Measurements from ENCODE around the gene CHSY1. TPM values are rescaled to one million over a fixed set of nuclear protein-coding genes. Genes with fewer than 3 reads are reported as not detected.

The CHSY1 gene
- total RNA-seq, 1 donor from 2014 or later, result 28.0 TPM

DNA sequence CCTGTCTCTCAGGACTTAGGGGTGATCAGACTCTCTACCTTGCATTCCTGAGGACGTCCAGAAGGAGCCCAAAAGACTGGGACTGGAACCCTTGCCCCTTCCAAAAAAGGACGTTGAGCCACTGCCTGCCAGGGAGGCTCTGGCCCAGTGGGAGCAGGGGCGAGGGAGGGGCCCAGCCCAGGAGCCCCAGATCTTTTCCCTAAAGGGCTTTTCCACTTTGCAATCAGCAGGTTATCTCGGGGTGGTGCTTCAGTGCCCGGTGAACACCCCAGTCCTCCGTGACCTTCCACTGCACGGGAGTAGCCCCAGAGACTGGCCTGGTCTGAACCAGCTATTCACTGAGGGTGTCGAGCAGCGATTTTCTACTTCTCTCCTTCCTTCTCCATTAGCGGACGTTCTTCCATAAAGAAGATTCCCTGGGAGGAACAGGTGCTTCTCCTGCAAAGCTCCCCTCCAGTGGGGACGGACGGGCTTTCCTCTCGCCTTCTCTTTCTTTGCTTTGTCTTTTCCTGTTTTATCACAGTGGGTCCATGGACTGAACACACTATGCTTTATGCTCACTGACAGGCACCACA is 113.7 kb downstream of the CHSY1 start:
- H3K27me3 ChIP-seq, result no peaks in the 10 kb centered on the region
- no peaks in the 10 kb centered on the region for H3K9me3 ChIP-seq
- DNase-seq (ENCODE audit: extremely low spot score in 2 of 2), result no peak
- no peak for TF ChIP-seq POLR2A (IDR thresholded peaks at IDR 0.05)
- TF ChIP-seq, protein P1, sequence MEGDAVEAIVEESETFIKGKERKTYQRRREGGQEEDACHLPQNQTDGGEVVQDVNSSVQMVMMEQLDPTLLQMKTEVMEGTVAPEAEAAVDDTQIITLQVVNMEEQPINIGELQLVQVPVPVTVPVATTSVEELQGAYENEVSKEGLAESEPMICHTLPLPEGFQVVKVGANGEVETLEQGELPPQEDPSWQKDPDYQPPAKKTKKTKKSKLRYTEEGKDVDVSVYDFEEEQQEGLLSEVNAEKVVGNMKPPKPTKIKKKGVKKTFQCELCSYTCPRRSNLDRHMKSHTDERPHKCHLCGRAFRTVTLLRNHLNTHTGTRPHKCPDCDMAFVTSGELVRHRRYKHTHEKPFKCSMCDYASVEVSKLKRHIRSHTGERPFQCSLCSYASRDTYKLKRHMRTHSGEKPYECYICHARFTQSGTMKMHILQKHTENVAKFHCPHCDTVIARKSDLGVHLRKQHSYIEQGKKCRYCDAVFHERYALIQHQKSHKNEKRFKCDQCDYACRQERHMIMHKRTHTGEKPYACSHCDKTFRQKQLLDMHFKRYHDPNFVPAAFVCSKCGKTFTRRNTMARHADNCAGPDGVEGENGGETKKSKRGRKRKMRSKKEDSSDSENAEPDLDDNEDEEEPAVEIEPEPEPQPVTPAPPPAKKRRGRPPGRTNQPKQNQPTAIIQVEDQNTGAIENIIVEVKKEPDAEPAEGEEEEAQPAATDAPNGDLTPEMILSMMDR (IDR thresholded peaks at IDR 0.05), result no peak
- TF ChIP-seq POLR2AphosphoS5 (IDR thresholded peaks at IDR 0.05; ENCODE audit: insufficient read depth in 1 of 2, low read depth in 1 of 2), result no peak
- no peak overlapping the region for H3K4me3 ChIP-seq
- intact Hi-C loops (cut with DNase I), result no loop called here
- no peak overlapping the region for H3K27ac ChIP-seq
- H3K4me1 ChIP-seq, result peaks cover 4% of the 10 kb centered on the region
- no peaks in the 10 kb centered on the region for H3K36me3 ChIP-seq

DNA sequence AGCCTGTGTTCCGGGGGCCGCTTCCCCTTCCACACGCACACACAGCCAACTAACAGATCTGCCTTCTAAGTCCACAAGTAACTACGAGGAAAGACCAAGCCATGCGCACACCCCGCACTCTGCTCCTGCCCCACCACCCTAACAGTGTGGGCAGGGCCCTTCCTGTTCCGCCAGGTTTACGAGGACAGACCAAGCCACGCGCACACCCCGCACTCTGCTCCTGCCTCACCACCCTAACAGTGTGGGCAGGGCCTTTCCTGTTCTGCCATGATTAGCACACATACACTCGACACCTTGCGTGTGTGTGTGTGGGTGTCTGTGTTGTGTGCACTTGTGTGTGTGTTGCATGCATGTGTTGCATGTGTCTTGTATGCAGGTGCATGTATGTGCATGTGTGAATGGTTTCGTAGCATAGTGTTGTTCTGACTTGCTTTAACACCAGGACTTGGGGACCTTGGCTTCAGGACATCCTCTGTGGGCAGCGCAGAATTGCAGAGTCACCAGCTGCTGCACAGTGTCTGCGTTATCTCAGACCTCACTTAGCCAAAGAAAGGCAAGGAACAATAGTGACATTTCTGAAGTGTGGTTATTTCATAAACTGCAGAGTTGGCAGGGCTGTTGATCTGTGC is 114.4 kb downstream of the CHSY1 start:
- intact Hi-C loops (cut with DNase I), result no loop called here
- Histone ChIP-seq H3K36me3 (no peaks in the 10 kb centered on the region), H3K4me3 (no peak overlapping the region), H3K27ac (no peak overlapping the region), H3K9me3 (no peaks in the 10 kb centered on the region), H3K27me3 (no peaks in the 10 kb centered on the region), H3K4me1 (no peaks in the 10 kb centered on the region)
- DNase-seq (ENCODE audit: extremely low spot score in 2 of 2), result no peak
- TF ChIP-seq, protein P1 (IDR thresholded peaks at IDR 0.05), result no peak
- TF ChIP-seq POLR2AphosphoS5 (IDR thresholded peaks at IDR 0.05; ENCODE audit: insufficient read depth in 1 of 2, low read depth in 1 of 2), result no peak
- TF ChIP-seq POLR2A (IDR thresholded peaks at IDR 0.05), result no peak

DNA sequence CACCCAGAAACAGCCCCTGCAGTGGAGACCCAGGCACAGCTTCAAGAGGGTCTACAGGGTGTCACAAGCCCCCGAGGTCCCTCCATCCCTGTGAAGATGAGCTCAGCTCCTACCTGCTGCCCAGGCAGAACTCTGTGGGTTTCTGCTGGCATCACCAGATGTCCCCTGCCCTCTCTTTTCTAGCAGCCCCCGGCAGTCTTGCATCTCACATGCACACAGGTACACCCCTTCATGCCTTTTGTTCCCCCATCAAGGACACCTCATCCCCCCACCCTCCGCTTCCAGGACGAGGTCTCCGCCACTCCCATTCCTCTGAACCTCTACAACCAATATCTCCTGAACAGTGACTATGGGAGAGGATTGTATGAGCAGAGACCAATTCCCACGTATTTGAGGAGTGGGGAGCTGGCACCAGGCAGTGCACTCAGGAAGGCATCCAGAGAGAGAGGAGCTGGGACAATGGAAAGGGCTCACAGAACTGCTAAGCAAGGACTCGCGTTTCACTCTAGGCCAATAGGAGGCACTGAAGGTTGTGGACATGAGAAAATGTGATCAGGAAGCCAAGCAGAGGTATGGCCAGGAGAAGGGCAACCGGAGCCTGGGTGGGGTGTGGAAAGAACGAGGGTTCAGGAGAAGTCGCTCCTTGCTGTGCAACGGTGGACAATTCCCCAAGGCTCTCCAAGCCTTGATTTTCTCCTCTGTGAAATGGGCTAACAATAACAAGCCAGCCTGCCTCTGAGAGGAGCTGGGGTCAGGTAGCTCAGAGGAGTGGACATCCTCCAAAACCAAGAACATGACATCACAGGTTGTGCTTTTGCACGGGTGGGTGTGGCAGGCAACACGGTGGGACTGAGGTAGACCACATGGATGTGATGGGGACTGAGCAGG is 115.2 kb downstream of the CHSY1 start:
- Histone ChIP-seq H3K9me3 (no peaks in the 10 kb centered on the region), H3K4me3 (no peak overlapping the region), H3K27ac (no peak overlapping the region), H3K27me3 (no peaks in the 10 kb centered on the region), H3K36me3 (no peaks in the 10 kb centered on the region), H3K4me1 (no peaks in the 10 kb centered on the region)
- DNase-seq (ENCODE audit: extremely low spot score in 2 of 2), result no peak
- TF ChIP-seq POLR2AphosphoS5 (IDR thresholded peaks at IDR 0.05; ENCODE audit: insufficient read depth in 1 of 2, low read depth in 1 of 2) (no peak), POLR2A (IDR thresholded peaks at IDR 0.05) (no peak)
- TF ChIP-seq, protein P1 (IDR thresholded peaks at IDR 0.05), result no peak
- intact Hi-C loops (cut with DNase I), result no loop called here

DNA sequence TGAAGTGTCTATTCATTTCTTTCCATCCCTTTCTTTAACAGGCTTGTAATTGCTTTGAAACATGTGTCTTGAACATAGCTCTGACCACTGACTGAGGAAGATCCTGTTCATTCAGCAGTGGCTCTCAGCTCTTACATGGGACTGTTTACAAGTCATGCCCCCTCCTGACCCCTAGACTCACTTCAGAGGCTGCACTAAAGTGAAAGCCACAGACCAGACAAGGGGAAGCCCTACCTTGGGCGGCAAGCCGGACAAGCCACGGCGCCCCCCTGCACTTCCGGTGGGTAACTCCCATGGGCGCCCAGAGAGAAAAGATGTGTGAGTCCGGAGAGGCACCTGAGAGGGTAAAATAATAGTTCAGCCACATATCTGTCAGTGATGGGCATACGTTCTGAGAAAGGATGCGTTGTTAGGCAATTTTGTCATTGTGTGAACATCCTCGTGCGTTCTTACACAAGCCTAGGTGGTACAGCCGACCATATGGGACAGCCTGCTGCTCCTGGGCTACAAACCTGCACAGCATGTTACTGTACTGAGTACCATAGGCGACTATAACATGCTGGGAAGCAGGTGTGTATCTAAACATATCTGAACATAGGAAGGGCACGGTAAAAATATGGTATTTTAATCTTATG is 116.2 kb downstream of the CHSY1 start:
- TF ChIP-seq, protein P1 (IDR thresholded peaks at IDR 0.05), result no peak
- TF ChIP-seq POLR2AphosphoS5 (IDR thresholded peaks at IDR 0.05; ENCODE audit: insufficient read depth in 1 of 2, low read depth in 1 of 2), result no peak
- H3K27me3 ChIP-seq, result no peaks in the 10 kb centered on the region
- no peak overlapping the region for H3K4me3 ChIP-seq
- H3K27ac ChIP-seq, result no peak overlapping the region
- H3K4me1 ChIP-seq, result no peaks in the 10 kb centered on the region
- intact Hi-C loops (cut with DNase I), result no loop called here
- no peak for DNase-seq (ENCODE audit: extremely low spot score in 2 of 2)
- no peaks in the 10 kb centered on the region for H3K36me3 ChIP-seq
- H3K9me3 ChIP-seq, result no peaks in the 10 kb centered on the region
